HG03103 (cell line): Measurements from ENCODE around the gene GNG5.
"Not testable (repeated sequence)": the region's sequence is repeated elsewhere in the genome, so short reads cannot be mapped to it uniquely, and the experiment has no call there.

ENCODE experiments used
- ATAC-seq: cut with Tn5 transposase; IDR thresholded peaks from one replicate; pipeline ENCODE4 v1.9.1; 2021; ENCODE audit warnings: low read depth; ENCODE audit not compliant: unreplicated experiment

The GNG5 gene

GRCh38 chr1:84506002-84506728 lies at the start of gene GNG5, which contains the start of gene SPATA1:
TSS of gene GNG5 (minus strand) at chr1:84506581. CDS start at chr1:84506091, 490 bp downstream.
TSS of gene SPATA1 (plus strand) at chr1:84506386. CDS start at chr1:84516360, 9,974 bp downstream.
- ATAC-seq: peak; percentile 79

- no peak for ATAC-seq
Observed at GRCh38 chr1:84550826-84551225, 44.4 kb upstream of the GNG5 start.

DNA sequence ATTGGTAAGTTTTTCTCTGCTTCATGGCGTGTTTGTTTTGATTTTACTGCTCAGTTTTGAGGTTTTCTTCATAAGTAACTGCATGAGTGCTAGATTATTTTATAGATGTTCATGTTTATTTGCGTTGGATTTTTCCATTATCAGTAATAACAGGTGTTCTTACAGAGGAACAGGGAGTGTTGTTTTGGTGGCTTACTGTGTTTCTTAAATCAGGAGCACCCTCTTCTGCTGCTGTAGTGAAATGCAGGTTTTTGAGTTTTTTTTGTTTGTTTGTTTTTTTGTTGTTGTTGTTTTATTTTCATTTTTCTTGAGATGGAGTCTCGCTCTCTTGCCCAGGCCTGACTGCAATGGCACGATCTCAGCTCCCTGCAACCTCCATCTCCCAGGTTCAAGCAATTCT lies 35.3 kb upstream of the GNG5 start:
- ATAC-seq: no peak

GRCh38 chr1:84540759-84541158 lies 34.4 kb upstream of the GNG5 start:
- no peak for ATAC-seq

GRCh38 chr1:84539972-84540371 lies 33.6 kb upstream of the GNG5 start:
- ATAC-seq: no peak

DNA sequence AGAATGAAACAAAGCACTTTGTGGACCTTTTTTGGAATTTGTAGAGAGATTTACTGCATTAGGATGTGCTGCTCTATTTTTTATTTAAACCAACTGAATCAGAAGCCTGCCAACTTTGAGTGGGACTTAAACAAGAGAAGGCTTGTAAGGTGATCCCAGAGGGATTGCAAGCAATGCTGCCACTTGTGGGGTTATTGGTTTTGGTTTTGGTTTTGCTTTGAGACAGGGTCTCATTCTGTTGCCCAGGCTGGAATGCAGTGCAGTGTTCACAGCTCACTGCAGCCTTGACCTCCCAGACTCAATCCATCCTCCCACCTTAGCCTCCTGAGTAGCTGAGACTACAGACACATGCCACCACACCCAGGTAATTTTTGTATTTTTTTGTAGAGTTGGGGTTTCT lies 32.2 kb upstream of the GNG5 start:
- no peak for ATAC-seq

- no peak for ATAC-seq
Observed at GRCh38 chr1:84525779-84526178, 19.4 kb upstream of the GNG5 start.

- ATAC-seq: no peak
Observed at GRCh38 chr1:84524590-84524989, 18.2 kb upstream of the GNG5 start.

GRCh38 chr1:84510668-84511067 lies 4.3 kb upstream of the GNG5 start:
- no peak for ATAC-seq

GRCh38 chr1:84510165-84510564 lies 3.8 kb upstream of the GNG5 start:
- ATAC-seq: no peak

DNA sequence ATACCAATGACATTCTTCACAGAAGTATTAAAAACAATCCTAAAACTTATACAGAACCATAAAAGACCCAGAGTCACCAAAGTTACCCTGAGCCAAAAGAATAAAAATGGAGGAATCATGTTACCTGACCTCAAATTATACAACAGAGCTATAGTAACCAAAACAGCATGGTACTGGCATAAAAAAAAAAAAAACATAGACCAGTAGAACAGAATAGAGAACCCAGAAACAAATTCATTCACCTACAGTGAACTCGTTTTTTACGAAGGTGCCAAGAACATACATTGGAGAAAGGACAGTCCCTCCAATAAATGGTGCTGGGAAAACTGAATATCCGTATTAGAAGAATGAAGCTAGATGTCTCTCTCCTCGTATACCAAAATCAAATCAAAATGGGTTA lies 2.6 kb upstream of the GNG5 start:
- no peak for ATAC-seq

DNA sequence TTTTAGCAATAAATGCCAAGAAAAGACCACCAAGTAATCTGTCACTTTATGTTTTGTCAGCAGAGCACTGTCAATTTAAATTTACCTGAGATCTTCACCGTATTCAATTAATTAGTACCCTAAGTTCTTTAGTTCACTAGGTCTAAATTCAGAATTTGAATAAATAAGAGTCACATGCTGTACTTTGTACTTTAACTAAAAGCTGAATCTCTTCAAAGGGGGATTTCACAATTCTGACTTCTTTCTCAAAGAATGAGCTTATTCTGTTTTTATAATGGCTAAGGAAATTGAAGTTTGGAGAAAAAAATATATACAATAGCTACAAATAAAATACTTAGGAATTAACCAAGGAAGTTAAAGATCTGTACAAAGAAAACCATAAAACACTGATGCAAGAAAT lies 2.1 kb upstream of the GNG5 start:
- ATAC-seq: no peak

- ATAC-seq: not testable (repeated sequence)
Observed at GRCh38 chr1:84507887-84508286, 1.5 kb upstream of the GNG5 start.

GRCh38 chr1:84506729-84507453 lies 510 bp upstream of the GNG5 start:
- no peak for ATAC-seq

DNA sequence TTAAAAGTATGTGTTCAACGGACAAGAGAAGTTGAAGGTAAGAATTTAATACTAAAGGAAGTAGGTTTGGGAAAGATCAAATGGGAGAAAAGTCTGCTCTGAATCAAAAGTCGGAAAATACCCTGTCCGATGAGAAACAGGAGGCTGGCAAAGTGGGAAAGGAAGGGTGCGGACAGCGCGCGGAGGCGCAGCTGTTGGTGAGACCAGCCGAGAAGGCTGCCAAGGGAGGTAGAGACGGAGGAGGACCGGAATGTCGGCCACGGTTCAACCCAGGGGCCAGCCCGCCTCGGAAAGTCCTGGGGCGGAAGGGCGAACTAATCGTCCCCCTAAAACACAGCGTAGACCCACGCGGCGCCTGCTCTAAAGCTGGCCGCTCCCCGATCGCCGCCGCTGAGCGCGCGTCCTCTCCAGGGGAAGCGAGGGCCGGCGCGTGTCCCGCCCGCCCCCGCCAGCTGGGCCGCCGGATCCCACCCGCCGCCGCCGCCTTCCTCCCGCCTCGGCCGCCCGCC lies 834 bp downstream of the GNG5 start:
- peak; percentile 21 for ATAC-seq

DNA sequence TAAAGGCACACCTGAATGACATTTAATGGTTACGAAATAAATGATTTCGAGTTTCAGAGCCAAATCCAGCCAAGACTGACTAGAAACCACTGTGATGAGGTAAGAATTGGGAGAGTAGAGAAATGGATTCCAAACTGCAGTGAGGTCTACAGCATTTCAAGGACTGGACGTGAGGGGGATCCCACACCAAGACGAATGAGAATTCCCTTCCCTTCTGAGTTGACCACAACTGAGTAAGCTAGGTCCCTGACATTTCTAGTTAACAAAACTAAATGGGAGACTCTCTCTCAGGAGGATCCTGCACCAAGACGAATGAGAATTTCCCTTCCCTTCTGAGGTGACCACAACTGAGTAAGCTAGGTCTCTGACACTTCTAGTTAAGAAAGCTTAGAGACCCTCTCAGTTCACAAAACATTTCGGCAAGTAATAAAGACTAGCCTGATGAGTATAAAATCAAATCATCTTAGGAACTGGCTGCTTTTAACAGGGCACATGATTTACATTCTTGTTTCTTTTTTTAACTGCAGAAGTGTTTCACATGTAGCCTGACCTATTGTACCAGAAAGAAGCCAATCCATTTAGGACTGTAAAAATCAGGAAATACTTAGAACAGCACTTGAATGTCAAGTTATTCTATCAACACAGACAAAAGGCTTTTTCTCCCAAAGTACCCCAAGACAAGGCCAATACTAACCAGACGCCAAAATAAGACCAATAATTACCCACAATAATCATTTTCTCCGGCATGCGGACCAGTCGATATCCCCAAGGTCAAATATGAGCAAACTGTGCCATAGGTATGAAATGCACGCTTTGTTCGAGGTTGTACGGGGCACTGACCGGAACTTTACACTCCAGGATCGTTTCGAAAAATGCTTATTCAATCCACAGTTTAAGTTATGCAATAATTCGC lies 1.5 kb downstream of the GNG5 start:
- no peak for ATAC-seq

DNA sequence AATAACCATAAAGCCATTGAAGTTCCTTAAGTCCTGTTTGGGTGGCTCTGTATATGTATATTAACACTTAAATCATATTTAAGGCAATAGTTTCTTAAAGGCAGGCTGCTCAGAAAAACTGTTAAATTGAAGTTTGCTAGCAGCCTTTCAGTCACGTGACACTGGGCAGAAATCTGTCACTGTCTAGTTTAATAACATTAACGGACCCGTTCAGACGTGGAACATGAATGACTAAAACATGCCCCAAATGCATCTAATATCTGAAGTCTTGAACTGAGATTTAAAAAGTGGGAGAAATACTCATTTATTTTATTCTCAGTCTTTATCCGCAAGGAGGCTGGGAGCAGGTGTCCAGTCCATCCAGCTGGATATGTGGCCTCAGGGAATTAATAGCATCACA lies 3.5 kb downstream of the GNG5 start:
- ATAC-seq: no peak

DNA sequence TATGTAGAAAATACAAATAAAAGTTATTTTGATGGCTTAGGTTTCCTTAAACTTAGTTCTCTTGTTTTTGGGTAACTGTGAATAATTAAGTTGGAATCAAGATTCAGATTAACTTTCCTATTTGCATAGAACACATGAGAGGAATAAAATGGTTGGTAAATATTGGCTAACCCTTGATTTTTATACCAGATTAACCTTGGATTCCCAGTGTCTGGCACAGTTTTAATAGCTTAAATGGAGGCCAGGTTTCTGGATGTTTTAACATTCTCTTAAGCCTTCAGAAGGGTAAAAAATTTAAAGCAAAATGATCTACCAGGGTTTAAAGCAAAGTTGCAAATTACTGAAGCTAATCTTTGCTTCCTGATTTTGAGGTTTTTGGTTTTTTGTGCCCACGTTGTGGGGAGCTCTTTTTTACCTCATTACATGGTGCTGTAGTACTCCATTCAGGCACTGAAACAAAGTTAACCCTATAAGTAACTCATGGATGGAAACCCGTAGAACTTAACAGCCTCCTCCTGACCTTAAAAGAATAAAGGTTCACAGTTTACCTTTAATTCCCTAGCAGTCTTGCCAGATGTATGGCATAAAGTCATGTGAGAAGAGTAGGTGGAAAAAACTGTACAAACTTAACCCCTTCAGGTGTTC lies 8.6 kb downstream of the GNG5 start:
- ATAC-seq: no peak

DNA sequence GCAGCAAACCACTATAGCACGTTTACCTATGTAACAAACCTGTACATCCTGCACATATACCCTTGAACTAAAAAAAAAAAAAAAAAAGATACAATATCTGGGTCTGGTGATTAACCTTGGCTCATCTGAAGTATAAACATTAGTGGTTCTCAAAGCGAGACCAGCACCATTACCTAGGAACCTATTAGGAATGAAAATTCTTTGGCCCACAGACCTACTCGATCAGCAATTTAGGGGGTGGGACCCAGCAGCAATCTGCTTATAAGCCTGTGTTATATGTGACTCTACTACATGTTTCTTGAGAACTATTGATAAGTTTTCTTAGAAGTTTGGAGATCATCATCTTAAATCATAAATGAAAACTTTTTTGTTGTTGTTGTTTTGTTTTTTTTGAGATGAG lies 9.9 kb downstream of the GNG5 start:
- no peak for ATAC-seq

GRCh38 chr1:84493747-84494146 lies 12.6 kb downstream of the GNG5 start:
- ATAC-seq: no peak
